Endothelial cell of umbilical vein (primary cell): ENCODE data around the gene ZSWIM6.

Experiments
- FOS ChIP-seq: IDR thresholded peaks from 2 replicates; pipeline ENCODE4 v1.6.1; 2011; ENCODE audit warnings: mild to moderate bottlenecking, low read length, moderate library complexity, borderline replicate concordance; ENCODE audit not compliant: insufficient read depth
- POLR2A ChIP-seq: IDR thresholded peaks from 2 replicates; pipeline ENCODE4 v1.6.1; 2012; ENCODE audit warnings: low read depth, mild to moderate bottlenecking, control low read depth, low read length
- TF ChIP-seq, protein P1 (sequence below), 2 donors: IDR thresholded peaks; 1 replicate in 1 of 2; 2 replicates in 1 of 2; pipeline ENCODE4 v1.5.1; 2011; ENCODE audit warnings: low read length in 2 of 2, mild to moderate bottlenecking in 2 of 2, moderate library complexity in 2 of 2, control low read depth in 1 of 2, inconsistent platforms in 1 of 2, low read depth in 1 of 2; ENCODE audit not compliant: insufficient read depth in 1 of 2; ENCODE audit errors: extremely low read depth in 1 of 2

DNA sequence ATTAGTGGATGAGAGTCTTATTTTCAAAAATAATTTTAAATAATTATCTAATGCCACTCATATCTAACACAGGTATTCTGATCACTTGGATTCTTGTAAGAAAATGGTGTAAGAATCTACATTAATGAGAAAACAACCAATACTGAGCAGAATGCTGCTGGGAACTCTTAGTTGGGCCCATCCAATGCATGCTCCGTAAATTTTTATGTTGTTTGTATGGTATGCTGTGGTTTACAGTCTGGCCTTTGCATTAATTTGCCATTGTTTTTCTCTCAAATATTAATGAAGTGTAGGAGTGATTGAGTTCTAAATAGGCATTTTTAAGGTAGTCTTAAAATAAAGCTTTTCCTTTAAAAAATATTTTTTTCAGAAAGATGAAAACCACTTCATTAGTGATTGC, 133.4 kb downstream of the ZSWIM6 start:
- TF ChIP-seq POLR2A = no peak
- TF ChIP-seq FOS = no peak
- TF ChIP-seq, protein P1, sequence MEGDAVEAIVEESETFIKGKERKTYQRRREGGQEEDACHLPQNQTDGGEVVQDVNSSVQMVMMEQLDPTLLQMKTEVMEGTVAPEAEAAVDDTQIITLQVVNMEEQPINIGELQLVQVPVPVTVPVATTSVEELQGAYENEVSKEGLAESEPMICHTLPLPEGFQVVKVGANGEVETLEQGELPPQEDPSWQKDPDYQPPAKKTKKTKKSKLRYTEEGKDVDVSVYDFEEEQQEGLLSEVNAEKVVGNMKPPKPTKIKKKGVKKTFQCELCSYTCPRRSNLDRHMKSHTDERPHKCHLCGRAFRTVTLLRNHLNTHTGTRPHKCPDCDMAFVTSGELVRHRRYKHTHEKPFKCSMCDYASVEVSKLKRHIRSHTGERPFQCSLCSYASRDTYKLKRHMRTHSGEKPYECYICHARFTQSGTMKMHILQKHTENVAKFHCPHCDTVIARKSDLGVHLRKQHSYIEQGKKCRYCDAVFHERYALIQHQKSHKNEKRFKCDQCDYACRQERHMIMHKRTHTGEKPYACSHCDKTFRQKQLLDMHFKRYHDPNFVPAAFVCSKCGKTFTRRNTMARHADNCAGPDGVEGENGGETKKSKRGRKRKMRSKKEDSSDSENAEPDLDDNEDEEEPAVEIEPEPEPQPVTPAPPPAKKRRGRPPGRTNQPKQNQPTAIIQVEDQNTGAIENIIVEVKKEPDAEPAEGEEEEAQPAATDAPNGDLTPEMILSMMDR (IDR thresholded peaks at IDR 0.05; ENCODE audit: extremely low read depth in 1 of 2, insufficient read depth in 1 of 2, low read depth in 1 of 2, low read length in 2 of 2) = no peak
